ENCODE measurements around the gene TDRD7.

TDRD7 gene

DNA sequence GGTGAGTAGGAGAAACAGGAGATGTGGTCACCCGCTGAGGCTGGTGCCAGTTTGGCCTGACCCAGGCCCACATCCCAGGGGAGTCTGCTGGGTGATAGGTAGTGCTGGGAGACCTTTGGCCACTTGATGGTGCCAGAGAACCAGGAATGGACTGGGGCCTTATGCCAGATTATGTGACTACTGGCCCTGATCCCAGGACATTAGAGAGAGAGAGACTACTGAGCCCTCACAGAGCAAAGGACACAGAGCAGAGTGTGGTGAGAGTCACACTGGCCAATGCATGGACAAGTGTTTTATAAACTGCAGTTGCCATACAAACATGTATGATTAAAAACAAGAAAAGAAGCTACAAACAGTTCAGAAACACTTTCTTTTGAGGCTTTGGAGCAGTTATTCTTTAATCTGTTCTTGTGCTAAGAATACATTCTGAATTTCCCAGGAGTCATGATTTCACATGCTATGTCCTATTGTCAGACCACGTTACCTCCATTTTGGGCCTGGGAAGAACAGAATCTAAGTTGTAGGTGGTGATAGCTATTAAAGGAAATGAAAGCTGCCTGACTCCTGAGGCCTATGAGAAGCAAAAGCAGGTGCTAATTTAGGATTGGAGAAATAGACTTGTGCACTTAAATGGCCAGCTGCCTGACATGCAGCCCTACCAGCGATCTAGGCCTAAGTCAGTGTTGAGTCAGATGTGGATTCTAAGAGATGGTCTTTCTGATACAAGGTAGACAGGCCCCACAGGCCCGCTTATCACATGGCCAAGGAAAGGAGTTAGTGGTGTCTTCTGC, 57.0 kb downstream of the TDRD7 start:
- peak; percentile 64 for DNase-seq (ENCODE audit: low spot score)
- in situ Hi-C loops (cut with MboI; ENCODE audit: low pct_unique_long_range_greater_than_20kb, low sequenced_read_pairs, unreplicated experiment) = no loop called here
- peak; percentile 91 for TF ChIP-seq CTCF (IDR thresholded peaks at IDR 0.05; ENCODE audit: extremely low read depth, insufficient read depth, missing control alignments)

- DNase-seq (ENCODE audit: low spot score) = no peak
- TF ChIP-seq CTCF (IDR thresholded peaks at IDR 0.05; ENCODE audit: extremely low read depth, insufficient read depth, missing control alignments) = peak; percentile 63
- in situ Hi-C loops (cut with MboI; ENCODE audit: low pct_unique_long_range_greater_than_20kb, low sequenced_read_pairs, unreplicated experiment) = no loop called here
Observed at GRCh38 chr9:97470076-97470475, 58.2 kb downstream of the TDRD7 start.

- no peak for DNase-seq (ENCODE audit: low spot score)
- in situ Hi-C loops (cut with MboI; ENCODE audit: low pct_unique_long_range_greater_than_20kb, low sequenced_read_pairs, unreplicated experiment) = no loop called here
- TF ChIP-seq CTCF (IDR thresholded peaks at IDR 0.05; ENCODE audit: extremely low read depth, insufficient read depth, missing control alignments) = no peak
Observed at GRCh38 chr9:97473717-97474116, 61.8 kb downstream of the TDRD7 start.

DNA sequence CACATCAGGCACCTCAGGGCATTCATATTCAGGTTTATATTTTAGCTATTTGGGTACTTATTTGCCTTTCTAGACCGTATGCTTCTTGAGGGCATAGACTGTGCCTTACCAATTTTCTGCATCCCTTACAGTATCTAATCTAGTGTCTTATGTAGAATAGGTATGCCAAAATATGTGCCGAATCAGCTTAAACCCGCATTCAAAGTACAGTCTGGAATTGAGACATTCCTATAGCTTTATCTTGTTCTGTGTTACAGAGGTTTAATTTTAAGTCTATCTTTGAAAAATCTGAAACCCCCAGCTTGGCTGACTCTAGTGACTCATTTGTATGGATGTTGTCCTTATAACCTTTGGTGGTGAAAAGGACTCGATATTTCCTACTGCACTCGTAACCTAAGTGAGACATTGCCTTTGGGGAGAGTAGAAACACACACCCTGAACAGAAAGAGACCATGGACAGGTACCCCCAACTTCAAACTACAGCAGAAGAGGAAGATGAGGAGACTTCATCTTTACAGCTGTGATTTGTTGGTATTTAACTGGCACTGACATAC, 62.6 kb downstream of the TDRD7 start:
- DNase-seq (ENCODE audit: low spot score) = no peak
- in situ Hi-C loops (cut with MboI; ENCODE audit: low pct_unique_long_range_greater_than_20kb, low sequenced_read_pairs, unreplicated experiment) = no loop called here
- TF ChIP-seq CTCF (IDR thresholded peaks at IDR 0.05; ENCODE audit: extremely low read depth, insufficient read depth, missing control alignments) = no peak

GRCh38 chr9:97475059-97475458, 63.2 kb downstream of the TDRD7 start:
- in situ Hi-C loops (cut with MboI; ENCODE audit: low pct_unique_long_range_greater_than_20kb, low sequenced_read_pairs, unreplicated experiment) = loop anchor here (5.0 kb wide), 1 partner anchor 132 kb away; no protein-coding TSS in a partner anchor
- no peak for DNase-seq (ENCODE audit: low spot score)
- no peak for TF ChIP-seq CTCF (IDR thresholded peaks at IDR 0.05; ENCODE audit: extremely low read depth, insufficient read depth, missing control alignments)

- no peak for DNase-seq (ENCODE audit: low spot score)
- in situ Hi-C loops (cut with MboI; ENCODE audit: low pct_unique_long_range_greater_than_20kb, low sequenced_read_pairs, unreplicated experiment) = loop anchor here (5.0 kb wide), 1 partner anchor 129 kb away; no protein-coding TSS in a partner anchor
- no peak for TF ChIP-seq CTCF (IDR thresholded peaks at IDR 0.05; ENCODE audit: extremely low read depth, insufficient read depth, missing control alignments)
Observed at GRCh38 chr9:97478301-97478981, 66.5 kb downstream of the TDRD7 start.
